ENCODE data around the gene SLC4A4.
"Not testable (repeated sequence)": the region's sequence is repeated elsewhere in the genome, so short reads cannot be mapped to it uniquely, and the experiment has no call there.

The SLC4A4 gene

GRCh38 chr4:71402616-71403015, 63.8 kb downstream of the SLC4A4 start:
- no peak for DNase-seq (ENCODE audit: low read depth)
- no peak for TF ChIP-seq CTCF (IDR thresholded peaks at IDR 0.05; ENCODE audit: low read length, missing control alignments)
- H3K4me3 ChIP-seq (replicated peaks; ENCODE audit: low read depth, low read length): no peak overlapping the region

GRCh38 chr4:71404049-71404448, 65.2 kb downstream of the SLC4A4 start:
- TF ChIP-seq CTCF (IDR thresholded peaks at IDR 0.05; ENCODE audit: low read length, missing control alignments): no peak
- no peak for DNase-seq (ENCODE audit: low read depth)
- H3K4me3 ChIP-seq (replicated peaks; ENCODE audit: low read depth, low read length): no peak overlapping the region

GRCh38 chr4:71405791-71406190, 67.0 kb downstream of the SLC4A4 start:
- no peak for DNase-seq (ENCODE audit: low read depth)
- H3K4me3 ChIP-seq (replicated peaks; ENCODE audit: low read depth, low read length): no peak overlapping the region
- no peak for TF ChIP-seq CTCF (IDR thresholded peaks at IDR 0.05; ENCODE audit: low read length, missing control alignments)

- peak; percentile 11 for DNase-seq (ENCODE audit: low read depth)
- no peak overlapping the region for H3K4me3 ChIP-seq (replicated peaks; ENCODE audit: low read depth, low read length)
- TF ChIP-seq CTCF (IDR thresholded peaks at IDR 0.05; ENCODE audit: low read length, missing control alignments): no peak
Measured at GRCh38 chr4:71406459-71406963, 67.7 kb downstream of the SLC4A4 start.

- H3K4me3 ChIP-seq (replicated peaks; ENCODE audit: low read depth, low read length); DNase-seq (ENCODE audit: low read depth): not testable (repeated sequence)
Measured at GRCh38 chr4:71408961-71409360, 70.1 kb downstream of the SLC4A4 start.

GRCh38 chr4:71411981-71412380, 73.2 kb downstream of the SLC4A4 start:
- H3K4me3 ChIP-seq (replicated peaks; ENCODE audit: low read depth, low read length): no peak overlapping the region
- DNase-seq (ENCODE audit: low read depth): no peak
- no peak for TF ChIP-seq CTCF (IDR thresholded peaks at IDR 0.05; ENCODE audit: low read length, missing control alignments)

GRCh38 chr4:71415491-71415890, 76.7 kb downstream of the SLC4A4 start:
- H3K4me3 ChIP-seq (replicated peaks; ENCODE audit: low read depth, low read length): no peak overlapping the region
- no peak for TF ChIP-seq CTCF (IDR thresholded peaks at IDR 0.05; ENCODE audit: low read length, missing control alignments)
- no peak for DNase-seq (ENCODE audit: low read depth)
